ENCODE measurements around the gene LHX4. TPM values are rescaled to one million over a fixed set of nuclear protein-coding genes. Genes with fewer than 3 reads are reported as not detected.
A peak's percentile ranks its signal among the peaks of the same experiment; 100 is the strongest.

Gene LHX4
- total RNA-seq (2014; rRNA removed; shearing (Covaris generic); ENCODE audit: low replicate concordance) = 0.13 TPM in 1 of 2 replicates, not detected in the other

DNA sequence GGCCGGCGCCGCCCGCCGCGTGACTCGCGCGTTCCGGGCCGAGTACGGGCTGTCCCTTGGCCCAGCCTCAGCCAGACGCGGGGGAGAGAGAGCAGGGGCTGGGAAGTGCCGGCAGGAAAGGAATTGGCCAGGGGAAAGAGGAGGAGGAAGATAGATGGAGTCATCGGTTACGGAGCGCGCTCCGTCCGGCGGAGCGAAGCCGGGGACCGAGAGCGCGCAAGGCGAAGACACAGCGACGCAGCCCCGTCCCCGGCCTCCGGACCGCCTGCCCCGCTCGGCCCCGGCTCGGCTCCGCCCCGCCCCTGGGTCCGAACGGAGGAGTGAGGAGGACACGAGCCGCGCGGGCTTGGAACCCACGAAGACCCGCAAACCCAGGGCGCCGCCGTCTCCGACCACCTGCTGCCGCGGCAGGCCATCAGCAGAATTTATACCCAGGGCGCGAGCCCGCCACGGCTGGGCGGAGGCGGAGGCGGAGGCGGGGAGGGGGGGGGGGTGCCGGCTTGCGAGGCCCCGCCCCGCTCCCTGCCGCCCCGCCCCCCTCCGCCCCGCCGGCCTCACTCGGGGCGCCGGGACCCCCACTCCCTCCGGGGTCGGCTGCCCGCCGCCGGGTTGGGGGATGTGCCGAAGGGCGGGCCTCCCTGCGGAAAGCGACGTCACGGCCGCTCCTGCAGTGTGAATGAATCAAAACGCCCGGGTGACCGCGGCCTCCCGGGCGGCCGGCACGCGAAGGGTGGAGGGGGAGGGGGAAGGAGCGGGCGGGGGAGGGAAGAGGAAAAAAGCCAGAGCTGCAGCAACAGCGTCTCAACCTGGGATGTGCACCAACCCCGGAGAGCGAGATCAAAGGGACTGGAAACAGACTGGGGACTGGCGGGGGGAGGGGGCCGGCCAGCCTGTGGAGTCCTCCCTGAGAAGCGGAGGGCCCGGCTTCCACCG is at the start of gene LHX4:
Gene LHX4 (plus strand): TSS at position 782 of the 933 bp plus-strand sequence. CDS start 266 bp downstream, outside the sequence.
- peak; percentile 58 for DNase-seq
- no peaks in the 10 kb centered on the region for H3K9me3 ChIP-seq
- H3K4me3 ChIP-seq = peak within 1 kb of the TSS; percentile 55
- H3K27me3 ChIP-seq = peaks cover 89% of the 10 kb centered on the region
- no peaks in the 10 kb centered on the region for H3K36me3 ChIP-seq

- Histone ChIP-seq H3K4me3 (no peak overlapping the region), H3K27me3 (no peaks in the 10 kb centered on the region), H3K36me3 (peaks cover 60% of the 10 kb centered on the region), H3K9me3 (no peaks in the 10 kb centered on the region)
- DNase-seq = no peak
Observed at GRCh38 chr1:180181048-180181447, 49.0 kb upstream of the LHX4 start.

DNA sequence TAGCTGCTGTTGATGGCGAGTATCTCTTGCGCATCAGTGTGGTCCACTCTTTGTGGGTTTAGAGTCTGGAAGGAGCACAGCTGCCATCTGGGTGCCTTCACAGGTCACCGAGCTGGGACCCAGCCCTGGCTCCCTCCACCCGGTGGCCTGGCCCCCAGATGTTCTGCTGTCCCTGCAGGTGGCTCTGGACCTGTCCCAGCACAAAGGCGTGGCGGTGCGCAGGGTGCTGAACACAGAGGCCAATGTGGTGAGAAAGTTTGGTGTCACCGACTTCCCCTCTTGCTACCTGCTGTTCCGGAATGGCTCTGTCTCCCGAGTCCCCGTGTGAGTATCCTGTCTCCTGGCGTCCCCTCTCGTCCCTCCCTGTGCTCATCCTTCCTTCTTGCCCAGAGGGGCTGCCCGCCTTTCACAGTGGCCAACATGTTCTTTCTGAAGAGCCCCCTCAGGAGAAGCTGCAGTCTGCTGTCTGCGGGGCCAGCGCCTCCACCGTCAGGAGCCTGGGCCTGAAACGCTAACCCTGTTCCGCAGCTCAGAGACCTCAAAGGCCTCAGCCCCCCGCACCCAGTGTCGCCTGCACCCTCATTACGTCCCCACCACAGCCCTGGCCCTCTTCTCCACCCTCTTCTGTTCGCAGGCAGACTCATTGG is 47.9 kb upstream of the LHX4 start:
- H3K9me3 ChIP-seq = no peaks in the 10 kb centered on the region
- H3K36me3 ChIP-seq = peaks cover 62% of the 10 kb centered on the region
- no peaks in the 10 kb centered on the region for H3K27me3 ChIP-seq
- no peak for DNase-seq
- no peak overlapping the region for H3K4me3 ChIP-seq

GRCh38 chr1:180182643-180183311 is 47.3 kb upstream of the LHX4 start:
- no peaks in the 10 kb centered on the region for H3K9me3 ChIP-seq
- H3K36me3 ChIP-seq = peaks cover 63% of the 10 kb centered on the region
- H3K27me3 ChIP-seq = no peaks in the 10 kb centered on the region
- no peak for DNase-seq
- H3K4me3 ChIP-seq = no peak overlapping the region

GRCh38 chr1:180183426-180183825 is 46.6 kb upstream of the LHX4 start:
- H3K36me3 ChIP-seq = peaks cover 68% of the 10 kb centered on the region
- no peak for DNase-seq
- no peaks in the 10 kb centered on the region for H3K27me3 ChIP-seq

DNA sequence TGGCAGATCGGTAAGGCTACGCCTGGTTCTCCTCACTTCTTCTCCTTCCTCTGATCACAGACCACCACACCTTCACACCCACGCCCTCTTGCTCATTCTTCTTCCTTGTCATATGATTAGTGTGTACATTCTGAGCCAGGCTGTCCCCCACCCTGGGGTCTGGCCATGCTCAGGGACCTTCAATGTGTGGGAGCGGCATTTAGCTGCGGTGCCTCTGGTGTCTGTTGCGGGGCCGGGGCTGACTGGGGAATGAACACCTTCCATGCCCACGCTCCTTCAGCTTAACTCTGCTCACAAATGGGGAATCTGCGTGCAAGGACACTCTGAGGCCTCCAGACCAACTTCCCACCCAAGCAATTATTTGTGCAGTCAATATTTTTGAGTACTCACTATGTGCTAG is 46.0 kb upstream of the LHX4 start:
- DNase-seq = no peak
- H3K36me3 ChIP-seq = peaks cover 69% of the 10 kb centered on the region
- H3K27me3 ChIP-seq = no peaks in the 10 kb centered on the region
- H3K9me3 ChIP-seq = no peaks in the 10 kb centered on the region
- no peak overlapping the region for H3K4me3 ChIP-seq

More at GRCh38 chr1:180183426-180183825, 46.6 kb upstream of the LHX4 start:
- no peak overlapping the region for H3K4me3 ChIP-seq
- no peaks in the 10 kb centered on the region for H3K9me3 ChIP-seq

DNA sequence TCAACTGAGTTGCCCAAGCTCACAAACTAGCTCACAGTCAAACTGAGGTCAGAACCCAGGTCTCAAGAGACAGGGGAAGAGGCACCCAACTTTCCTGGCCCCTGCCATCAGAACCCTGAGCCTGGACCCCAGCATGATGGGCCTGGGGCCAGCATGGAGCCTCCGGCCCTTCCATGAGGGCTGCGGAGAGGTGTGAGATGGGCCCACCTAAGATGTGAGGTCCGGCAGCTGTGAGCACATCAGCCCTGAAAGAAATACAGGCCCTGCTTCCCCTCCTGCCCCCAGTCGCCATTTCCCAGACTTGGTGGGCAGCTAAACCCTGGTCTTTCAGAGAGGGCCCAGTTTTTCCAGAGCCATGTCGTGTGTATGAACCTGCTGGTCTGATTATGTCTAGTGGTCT is 44.8 kb upstream of the LHX4 start:
- peaks cover 66% of the 10 kb centered on the region for H3K36me3 ChIP-seq
- DNase-seq = no peak
- no peaks in the 10 kb centered on the region for H3K27me3 ChIP-seq
- H3K9me3 ChIP-seq = no peaks in the 10 kb centered on the region
- H3K4me3 ChIP-seq = no peak overlapping the region

GRCh38 chr1:180185971-180186645 is 44.0 kb upstream of the LHX4 start:
- Histone ChIP-seq H3K36me3 (peaks cover 67% of the 10 kb centered on the region), H3K27me3 (no peaks in the 10 kb centered on the region), H3K4me3 (no peak overlapping the region), H3K9me3 (no peaks in the 10 kb centered on the region)
- DNase-seq = no peak

GRCh38 chr1:180186831-180187230 is 43.2 kb upstream of the LHX4 start:
- DNase-seq = no peak
- Histone ChIP-seq H3K36me3 (peaks cover 67% of the 10 kb centered on the region), H3K9me3 (no peaks in the 10 kb centered on the region), H3K27me3 (no peaks in the 10 kb centered on the region), H3K4me3 (no peak overlapping the region)

GRCh38 chr1:180187626-180188025 is 42.4 kb upstream of the LHX4 start:
- no peak for DNase-seq
- H3K27me3 ChIP-seq = no peaks in the 10 kb centered on the region
- peaks cover 63% of the 10 kb centered on the region for H3K36me3 ChIP-seq
- H3K4me3 ChIP-seq = no peak overlapping the region
- H3K9me3 ChIP-seq = no peaks in the 10 kb centered on the region

- no peaks in the 10 kb centered on the region for H3K27me3 ChIP-seq
- no peak overlapping the region for H3K4me3 ChIP-seq
- peak; percentile 55 for DNase-seq
- H3K36me3 ChIP-seq = peaks cover 63% of the 10 kb centered on the region
- H3K9me3 ChIP-seq = no peaks in the 10 kb centered on the region
Observed at GRCh38 chr1:180188091-180188506, 42.0 kb upstream of the LHX4 start.

DNA sequence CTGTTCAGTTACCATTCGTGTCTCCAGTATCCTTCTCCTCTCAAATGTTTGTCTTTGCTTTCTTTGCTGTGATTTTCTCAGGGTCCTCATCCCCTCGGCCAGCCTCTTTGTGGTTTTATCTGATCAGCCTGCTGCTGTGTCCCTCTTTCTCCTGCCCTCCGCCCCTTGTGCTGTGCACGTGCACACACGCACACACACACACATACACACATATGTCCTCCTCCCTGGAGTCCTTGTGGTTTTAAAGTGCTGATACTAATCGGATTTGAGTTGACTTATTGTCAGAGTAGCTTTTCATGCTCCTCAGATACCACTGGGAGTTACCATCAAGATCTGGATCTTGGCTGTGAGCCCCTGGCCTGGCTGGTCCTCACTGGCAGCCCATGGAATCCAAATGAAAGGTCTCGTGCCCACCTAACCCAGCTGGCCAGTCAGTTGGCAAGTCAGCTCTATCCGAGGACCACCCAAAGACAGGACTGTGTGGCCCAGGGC is 41.3 kb upstream of the LHX4 start:
- Histone ChIP-seq H3K27me3 (no peaks in the 10 kb centered on the region), H3K36me3 (peaks cover 62% of the 10 kb centered on the region)

GRCh38 chr1:180190091-180190490 is 40.0 kb upstream of the LHX4 start:
- DNase-seq = no peak
- Histone ChIP-seq H3K36me3 (peaks cover 54% of the 10 kb centered on the region), H3K4me3 (no peak overlapping the region), H3K9me3 (no peaks in the 10 kb centered on the region), H3K27me3 (no peaks in the 10 kb centered on the region)

More for the DNA sequence above, 41.3 kb upstream of the LHX4 start:
- H3K9me3 ChIP-seq = no peaks in the 10 kb centered on the region
- no peak overlapping the region for H3K4me3 ChIP-seq
- no peak for DNase-seq

GRCh38 chr1:180192172-180192571 is 37.9 kb upstream of the LHX4 start:
- no peaks in the 10 kb centered on the region for H3K27me3 ChIP-seq
- H3K4me3 ChIP-seq = no peak overlapping the region
- no peak for DNase-seq
- peaks cover 53% of the 10 kb centered on the region for H3K36me3 ChIP-seq
- H3K9me3 ChIP-seq = no peaks in the 10 kb centered on the region

GRCh38 chr1:180193141-180194047 is 36.7 kb upstream of the LHX4 start:
- DNase-seq = no peak
- no peaks in the 10 kb centered on the region for H3K9me3 ChIP-seq
- no peak overlapping the region for H3K4me3 ChIP-seq
- H3K36me3 ChIP-seq = peaks cover 54% of the 10 kb centered on the region
- no peaks in the 10 kb centered on the region for H3K27me3 ChIP-seq
